Stimulated activated naive CD4-positive, alpha-beta T cell (primary cell): ENCODE measurements around the gene HOOK2.
A peak's percentile ranks its signal among the peaks of the same experiment; 100 is the strongest.

Experiments
- DNase-seq, 6 experiments: peaks; one replicate each; lab custom pipeline; 2025; lab: John Stamatoyannopoulos, UW

Gene HOOK2

DNA sequence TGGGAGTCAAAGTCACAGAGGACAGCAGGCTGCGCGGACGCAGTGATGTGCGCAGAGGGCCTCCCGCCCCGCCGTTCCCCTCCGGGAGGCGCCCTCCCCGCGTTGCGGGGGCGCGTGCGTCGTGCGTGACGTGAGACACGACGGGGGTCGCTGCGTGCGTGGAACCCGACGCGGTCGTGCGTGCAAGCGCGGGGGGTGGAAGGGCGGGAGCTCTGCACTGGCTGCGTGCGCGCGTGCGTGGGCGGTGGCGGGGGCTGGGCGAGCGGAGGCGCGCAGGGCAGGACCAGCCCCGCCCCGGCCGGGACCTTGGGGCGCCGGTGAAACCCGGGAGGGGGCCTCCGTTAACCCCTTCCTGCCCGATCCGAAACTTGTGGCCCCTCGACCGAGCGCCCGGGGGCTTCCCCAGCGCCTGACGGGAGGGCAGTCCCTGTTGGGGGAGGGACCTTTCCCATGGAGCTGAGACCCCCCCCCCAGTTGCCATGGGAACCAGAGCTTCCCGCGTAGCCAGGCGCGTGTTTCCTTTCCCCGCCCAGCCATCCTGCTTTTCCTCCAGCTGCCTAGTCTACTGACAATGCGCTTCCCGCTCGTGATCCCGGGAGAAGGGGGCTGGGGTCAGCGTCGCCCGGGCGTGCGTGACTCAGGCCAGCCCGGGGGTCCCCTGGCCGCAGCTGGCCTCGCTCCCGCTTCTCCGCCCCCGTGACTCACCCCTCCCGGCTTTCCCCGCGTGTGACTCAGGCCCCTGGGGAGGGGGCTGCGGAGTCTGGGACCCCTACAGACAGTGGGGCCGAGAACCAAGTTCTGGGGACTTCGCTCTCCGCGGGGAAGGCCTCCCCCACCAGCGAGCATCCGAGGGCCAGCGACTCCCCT lies 7.3 kb upstream of the HOOK2 start:
- DNase-seq, result peak; percentile 94 to 99 (median 98)

DNA sequence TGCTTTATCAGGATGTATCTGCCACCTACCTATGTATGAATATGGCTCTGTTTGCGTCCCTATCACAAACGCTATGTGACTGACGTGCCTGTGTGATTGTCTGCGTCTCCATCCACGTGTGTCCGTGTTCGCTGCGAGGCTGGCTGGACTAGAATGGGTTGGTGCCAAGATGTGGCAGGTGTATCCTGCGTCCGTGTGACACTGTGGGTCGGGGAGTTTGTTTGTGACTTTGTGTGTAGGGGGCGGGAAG lies 6.7 kb upstream of the HOOK2 start:
- peak in 1 of 6 experiments; percentile 99 for DNase-seq

DNA sequence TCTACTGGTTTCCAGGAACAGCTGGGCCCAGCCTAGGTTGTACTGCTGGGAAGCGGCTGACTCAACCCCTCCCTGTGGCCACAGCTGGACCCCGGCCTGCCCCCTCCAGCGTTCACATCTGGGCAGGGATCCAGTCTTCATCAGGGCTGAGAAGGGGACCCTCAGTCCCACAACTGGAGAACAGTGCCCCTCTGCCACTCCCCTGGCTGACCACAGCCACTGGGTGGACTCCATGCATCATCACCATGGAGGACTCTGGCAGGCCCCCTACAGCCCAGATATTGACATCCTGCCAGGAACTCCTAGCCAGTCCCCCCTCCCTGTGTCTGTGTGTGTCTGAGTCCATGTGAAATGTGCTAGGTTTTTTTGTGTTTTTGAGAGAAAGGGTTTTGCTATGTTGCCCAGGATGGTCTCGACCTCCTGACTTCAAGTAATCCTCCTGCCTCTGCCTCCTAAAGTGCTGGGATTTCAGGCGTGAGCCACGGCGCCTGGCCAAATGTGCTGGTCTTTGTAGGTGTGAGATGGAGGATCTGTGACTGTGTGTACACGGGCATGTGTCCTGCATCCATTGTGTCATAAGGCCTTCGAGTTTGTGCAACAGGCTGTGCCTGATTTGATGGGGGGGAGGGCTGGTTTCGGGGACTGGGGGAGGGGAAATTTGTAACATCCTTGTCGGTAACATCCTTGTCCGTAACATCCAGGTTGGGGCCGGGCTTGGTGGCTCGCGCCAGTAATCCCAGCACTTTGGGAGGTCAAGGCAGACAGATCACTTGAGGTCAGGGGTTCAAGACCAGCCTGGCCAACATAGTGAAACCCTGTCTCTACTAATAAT lies 4.0 kb upstream of the HOOK2 start:
- no peak for DNase-seq

DNA sequence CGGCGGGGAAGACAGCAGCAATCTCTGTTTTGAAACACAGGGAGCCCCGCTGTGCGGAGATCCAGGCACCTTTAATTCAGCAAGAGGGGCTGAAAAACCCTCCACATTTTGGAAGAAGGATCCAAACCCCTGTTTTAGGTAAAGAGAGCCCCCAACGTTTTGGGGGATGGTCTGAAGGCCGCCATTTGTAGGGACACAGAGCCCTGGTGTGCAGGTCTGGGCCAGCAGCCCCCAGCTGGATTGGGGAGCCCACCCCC lies 3.5 kb upstream of the HOOK2 start:
- no peak for DNase-seq

DNA sequence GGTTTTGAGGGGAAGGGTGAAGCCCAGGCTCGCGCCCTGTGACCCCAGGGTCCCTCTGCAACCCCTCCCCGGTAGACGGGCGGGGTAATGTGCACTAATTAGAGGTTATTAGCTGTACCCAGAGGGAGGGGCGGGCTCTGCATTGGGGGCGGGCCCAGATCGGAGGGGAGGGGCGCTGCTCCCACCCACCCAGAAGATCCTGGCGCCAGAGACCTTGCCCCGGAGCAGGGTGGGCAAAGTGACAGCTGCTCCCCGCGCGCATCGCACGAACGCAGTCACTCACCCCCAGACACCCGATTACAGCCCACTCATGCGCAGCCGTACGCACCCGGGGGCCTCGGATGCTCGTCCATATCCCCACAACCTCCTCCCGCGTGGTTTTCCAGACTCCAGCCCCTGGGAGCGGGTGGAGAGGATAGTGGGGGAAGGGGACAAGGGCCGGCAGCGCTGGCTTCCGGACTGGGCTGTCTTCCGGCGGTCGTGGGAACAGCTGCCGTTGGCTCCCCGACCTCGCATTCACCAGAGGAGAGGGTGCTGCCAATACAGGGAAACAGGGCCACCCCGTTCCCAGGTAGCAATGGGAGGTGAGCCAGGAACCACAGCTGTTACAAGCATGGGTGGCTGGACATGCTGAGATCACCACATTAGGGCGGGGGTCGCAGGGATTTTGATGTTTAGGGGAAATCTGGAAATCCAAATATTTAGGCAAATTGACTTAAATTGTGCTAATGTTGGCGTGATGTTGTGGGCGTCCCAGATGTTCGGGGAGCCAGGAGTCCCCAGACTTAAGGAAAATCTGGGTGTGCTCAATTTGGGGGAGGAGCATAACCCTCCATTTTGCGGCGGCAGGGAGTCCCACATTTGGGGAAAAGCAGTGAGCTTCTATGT lies 2.9 kb upstream of the HOOK2 start:
- peak in 5 of 6 experiments; percentile 26 to 66 (median 43) for DNase-seq

DNA sequence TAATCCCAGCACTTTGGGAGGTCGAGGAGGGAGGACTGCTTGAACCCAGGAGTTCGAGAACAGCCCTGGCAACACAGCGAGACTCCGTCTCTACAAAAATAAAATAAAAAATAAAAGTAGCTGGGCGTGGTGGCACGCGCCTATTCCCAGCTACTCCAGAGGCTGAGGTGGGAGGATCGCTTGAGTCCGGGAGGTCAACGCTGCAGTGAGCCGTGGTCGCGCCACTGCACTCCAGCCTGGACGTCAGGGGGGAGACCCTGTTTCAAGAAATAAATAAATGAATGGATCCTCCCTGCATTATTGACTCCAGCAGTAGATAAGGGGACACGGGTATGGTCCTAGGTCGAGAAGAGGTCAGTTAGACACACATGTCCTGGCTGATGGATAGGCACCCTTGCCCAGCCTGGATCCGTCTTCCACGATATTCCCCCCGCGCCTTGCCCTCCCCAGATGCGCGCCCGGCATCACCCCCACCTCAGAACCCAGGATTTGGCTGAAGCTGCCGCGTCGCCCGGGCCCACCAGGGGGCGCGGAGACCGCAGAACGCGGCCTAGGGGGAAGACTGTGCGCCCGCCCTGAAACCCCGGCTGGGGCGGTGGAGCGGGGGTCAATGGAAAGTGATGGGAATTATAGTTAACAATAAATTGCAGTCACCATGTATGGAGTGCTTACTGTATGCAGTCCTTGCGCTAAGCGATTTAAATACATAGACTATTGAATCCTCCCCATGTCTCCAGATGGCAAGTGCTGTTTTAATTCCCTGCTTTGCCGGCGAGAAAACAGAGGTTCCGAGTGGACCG lies 2.1 kb upstream of the HOOK2 start:
- DNase-seq, result peak; percentile 62 to 85 (median 73)

DNA sequence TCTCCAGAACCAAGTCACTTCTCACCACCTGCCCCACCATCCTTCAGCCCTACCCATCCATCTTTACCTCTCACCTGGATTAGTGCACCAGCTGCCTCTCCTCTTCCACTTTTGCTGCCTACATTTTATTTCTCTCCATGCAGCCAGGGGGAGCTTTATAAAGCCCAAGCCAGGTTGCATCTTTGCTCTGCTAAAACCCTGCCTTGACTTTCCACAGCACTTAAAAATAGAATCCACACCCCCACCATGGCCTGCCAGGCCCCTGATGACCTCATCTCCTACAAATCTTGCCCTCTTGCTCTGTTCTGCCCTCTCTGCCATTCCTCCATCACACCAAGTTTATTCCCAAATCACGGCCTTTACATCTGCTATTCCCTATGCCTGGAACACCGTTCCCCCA lies 1.8 kb downstream of the HOOK2 start:
- no peak for DNase-seq

DNA sequence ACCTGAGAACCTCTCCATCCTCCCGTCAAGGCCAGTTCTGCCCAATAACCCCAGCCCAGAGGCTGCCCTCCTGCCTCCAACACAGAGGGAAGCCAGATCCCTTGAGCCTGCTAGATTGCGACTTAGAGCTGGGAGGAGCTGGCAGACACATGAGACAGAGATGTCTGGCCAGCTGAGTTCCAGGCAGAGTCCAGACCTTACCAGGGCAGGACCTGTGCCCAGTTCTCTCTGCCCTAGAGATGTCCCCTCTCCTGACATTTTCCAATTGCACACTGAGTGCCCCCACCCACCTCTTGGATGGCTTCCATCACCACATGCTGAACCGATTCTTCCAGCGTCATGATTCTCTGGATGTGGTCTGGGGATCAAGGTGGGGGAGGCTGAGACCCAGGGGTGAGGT lies 3.0 kb downstream of the HOOK2 start:
- no peak for DNase-seq

DNA sequence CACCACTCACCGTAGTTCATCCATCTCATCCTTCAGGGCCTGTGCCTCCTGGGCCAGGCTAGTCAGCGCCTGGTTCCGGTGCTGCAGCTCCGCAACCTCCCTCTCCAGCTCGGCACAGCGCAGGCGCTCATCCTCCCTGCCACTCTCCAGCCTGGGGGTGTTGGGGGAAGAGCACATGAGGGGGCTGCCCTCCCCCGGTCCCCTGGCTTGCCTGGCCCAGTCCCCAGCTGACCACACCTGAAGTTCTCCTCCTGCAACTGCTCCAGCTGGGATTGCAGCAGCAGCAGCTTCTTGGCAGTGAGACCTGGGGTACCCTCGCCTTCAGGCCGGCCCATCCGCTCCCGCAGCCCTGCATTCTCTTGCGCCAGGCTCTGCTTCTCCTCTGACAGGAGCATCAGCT lies 4.4 kb downstream of the HOOK2 start:
- no peak for DNase-seq

DNA sequence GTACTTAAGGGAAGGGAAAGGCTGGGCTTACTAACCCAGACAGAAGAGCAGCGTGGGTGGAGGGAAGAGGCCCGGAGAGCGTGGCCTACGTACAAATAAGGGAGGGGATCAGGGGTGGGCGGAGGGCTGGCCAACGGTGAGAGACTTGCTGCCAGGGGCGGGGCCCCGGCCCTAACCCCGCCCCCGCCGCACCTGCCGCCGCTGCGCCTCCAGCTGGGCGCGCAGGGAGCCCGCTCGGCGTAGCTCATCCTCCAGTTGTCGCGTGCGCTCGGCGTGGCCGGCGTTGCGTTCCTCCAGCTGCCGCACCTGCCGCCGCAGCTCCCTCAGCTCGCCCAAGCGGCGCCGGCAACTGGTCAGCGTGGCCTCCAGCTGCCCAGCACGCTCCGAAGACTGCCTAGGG lies 5.7 kb downstream of the HOOK2 start:
- peak in 5 of 6 experiments; percentile 12 to 54 (median 31) for DNase-seq

DNA sequence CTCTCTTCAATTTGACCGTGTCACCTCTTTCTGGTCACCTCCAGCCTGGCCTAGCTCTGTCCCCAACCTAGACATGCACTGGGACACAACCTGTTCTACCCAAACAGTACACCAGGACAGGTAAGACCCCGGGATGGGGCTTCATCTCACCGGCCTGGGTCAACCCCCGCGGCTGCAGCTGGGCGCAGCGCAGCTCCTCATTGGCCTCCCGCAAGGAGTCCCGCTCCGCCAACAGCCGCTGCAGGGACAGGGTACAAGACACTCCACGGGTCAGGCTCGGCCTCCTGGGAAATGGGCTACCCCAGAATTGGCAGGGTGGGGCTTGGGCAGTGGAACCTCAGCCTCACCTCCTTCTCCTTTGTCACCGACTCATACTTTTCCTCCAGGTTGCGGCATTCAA lies 7.7 kb downstream of the HOOK2 start:
- DNase-seq, result no peak

DNA sequence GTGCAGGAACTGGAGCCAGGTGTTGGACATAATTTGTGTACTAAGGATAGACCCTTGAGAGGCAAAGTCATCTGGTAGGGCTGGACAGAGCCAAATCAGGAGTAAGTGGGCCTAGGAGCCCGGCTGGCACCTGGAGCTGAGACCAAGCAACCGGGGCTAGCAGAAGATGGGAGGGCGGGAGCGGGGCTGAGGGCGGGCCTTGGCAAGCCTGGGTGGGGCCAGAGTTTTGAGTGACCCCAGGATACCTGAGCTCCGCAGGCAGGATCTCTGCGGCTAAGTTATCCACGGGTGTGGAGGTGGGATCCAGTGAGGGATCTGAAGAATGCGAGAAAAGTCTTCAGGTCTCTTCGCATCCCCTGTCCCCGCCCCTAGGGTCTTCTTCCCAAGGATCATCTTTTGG lies 8.2 kb downstream of the HOOK2 start:
- DNase-seq, result no peak

DNA sequence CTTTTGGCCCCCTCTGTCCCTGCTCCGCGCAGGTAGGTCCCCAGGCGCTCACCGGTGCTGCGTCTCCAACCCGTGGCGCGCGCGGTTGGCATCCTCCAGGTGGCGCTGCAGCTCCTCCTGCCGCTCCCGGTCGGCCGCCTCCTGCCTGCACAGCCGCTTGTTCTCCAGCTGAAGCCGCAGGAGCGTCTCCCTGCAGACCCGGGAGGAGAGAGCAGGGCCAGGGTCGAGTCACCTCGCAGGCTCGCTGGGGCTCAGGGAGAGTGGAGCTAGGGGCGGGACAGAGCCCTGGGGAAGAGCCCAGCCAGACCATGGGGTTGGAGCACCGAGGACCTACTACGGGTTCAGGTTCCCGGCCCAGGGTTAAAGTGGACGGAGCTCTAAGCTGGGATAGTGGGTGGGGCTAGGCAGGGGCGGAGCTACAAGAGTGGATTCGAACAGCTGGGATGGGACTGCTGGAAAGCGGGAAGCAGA lies 9.3 kb downstream of the HOOK2 start:
- peak in 4 of 6 experiments; percentile 65 to 75 (median 73) for DNase-seq

DNA sequence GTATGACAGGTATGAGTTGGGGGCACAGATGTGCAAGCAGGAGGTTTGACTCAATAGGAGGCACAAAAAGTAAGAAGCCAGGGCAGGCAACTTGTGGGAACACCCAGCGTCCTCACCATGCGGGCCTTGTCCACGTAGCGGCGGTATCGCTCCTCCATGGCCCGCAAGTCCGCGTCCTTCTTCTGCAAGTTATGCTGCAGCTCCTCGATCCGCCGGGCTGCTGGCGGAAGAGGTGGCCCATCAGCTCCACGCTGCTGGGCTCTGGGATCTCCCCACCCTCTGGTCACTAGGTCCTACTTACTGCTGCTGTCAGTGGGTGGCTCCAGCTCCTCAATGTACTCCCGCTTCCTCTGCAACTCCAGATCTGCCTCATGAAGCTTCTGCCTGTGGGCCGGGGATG lies 10.7 kb downstream of the HOOK2 start:
- no peak for DNase-seq

DNA sequence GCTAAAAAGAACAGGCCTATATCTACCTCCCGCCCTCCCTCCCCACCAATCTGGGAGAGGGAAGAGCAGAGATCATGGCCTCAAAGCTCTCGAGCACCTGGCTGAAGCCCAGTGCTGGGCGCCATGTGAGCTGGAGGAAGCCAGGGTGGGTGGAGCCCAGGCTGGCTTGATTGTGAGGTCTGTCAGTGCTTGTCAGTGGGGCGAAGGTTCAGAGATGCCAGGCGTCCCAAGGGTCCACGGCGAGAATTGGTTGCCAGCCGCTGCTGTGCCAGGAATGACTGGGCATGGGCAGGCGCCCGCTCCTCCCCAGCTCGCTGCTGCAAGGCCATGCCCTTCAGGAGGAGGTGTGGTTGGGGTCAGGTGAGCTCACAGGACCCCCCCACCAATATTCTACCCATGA lies 12.3 kb downstream of the HOOK2 start:
- DNase-seq, result no peak

DNA sequence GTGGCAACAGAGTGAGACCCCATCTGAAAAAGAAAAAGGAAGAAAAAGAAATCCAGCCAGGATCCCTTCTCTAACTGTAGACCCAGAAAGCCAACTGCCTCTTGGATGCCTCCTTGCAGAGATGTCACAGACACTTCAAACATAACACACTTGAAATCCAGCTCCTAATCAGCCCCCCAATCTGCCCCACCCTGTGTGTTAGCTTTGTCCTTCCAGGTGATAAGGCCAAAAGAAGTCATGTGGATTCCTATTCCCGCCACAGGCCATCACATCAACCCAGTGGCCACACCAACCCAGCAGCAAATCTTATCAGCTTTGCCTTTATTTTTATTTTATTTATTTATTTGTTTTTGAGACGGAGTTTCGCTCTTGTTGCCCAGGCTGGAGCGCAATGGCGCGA lies 15.7 kb downstream of the HOOK2 start:
- DNase-seq, result no peak

DNA sequence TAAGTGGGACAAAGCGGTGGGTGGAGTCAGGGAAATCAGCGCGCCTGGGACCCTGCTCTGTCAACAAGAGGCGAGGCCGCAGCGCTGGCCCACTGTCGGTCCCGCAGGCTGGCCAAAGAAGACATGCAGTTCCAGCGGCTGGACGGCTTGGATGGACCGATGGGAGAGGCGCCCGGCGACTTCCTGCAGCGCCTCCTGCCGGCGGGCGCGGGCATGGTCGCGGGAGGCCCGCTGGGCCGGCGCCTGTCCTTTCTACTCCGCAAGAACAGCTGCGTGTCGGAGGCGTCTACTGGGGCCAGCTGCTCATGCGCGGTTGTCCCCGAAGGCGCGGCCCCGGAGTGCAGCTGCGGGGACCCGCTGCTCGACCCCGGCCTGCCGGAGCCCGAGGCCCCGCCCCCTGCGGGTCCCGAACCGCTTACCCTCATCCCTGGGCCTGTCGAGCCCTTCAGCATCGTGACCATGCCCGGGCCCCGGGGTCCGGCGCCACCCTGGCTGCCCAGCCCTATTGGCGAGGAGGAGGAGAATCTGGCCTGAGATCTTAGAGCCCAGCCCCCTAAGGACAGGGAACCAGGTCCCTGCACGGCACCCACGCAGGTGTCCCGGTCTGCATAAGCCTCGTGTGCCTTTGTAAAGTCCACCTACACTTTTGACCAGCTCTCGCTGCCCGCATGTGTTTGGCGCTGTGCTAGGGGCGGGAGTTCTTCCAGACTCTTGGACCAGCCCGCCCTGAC lies 17.6 kb downstream of the HOOK2 start:
- DNase-seq, result peak; percentile 28 to 50 (median 48)

DNA sequence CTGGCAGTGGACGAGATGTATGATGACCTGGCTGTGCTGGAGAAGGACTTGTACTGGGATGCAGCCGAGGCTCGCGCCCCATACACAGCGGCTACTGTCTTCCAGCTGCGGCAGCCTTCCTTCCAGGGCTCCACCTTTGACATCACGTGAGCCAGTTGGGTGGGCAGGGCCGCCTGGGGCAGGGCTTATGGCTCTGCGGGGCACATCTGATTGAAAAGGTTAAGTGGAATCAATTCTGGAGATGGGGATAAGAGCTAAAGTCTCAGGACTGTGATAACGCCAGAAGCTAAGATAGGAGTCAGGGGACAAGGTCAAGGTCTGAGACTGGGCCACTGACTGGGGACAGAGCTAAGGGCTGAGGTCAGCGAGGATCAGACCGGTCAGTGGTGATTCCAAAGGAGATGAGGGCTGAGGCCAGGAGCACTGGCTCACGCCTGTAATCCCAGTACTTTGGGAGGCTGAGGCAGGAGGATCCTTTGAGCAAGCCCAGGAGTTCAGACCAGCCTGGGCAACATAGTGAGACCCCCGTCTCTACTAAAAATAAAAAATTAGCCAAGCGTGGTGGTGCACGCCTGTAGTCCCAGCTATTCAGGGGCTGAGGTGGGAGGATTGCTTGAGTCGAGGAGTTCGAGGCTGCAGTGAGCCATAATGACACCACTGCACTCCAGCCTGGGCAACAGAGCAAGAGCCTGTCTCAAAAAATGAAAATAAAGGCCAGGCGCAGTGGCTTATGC lies 19.0 kb downstream of the HOOK2 start:
- DNase-seq, result no peak

DNA sequence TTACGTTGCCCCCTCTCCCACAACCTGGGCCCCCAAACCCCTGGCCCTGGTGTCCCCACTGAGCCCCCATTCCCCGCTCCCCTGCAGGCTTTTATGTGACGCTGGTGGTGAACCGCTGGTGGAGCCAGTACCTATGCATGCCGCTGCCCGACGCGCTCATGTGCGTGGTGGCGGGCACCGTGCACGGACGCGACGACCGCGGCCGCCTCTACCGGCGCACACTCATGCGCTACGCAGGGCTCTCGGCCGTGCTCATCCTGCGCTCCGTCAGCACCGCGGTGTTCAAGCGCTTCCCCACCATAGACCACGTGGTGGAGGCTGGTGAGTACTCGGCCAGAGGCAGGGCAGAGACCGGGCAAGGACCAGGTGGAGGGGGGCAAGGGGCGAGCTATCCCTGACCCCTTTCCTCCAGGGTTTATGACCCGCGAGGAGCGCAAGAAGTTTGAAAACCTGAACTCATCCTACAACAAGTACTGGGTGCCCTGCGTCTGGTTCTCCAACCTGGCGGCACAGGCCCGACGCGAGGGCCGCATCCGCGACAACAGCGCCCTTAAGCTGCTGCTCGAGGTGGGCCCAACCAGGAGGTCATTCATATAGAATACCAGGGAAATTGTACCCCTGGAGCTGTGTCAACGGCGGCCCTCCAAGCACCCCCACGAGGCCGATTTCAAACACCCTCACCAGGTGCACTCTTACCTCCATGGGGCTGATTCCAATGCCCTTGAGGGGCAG lies 20.7 kb downstream of the HOOK2 start:
- no peak for DNase-seq
